GM12872 (cell line): Measurements from ENCODE around the gene FOXD2.
A peak's percentile ranks its signal among the peaks of the same experiment; 100 is the strongest.

Experiments
- TF ChIP-seq, protein P1 (sequence below): IDR thresholded peaks from 3 replicates; pipeline ENCODE4 v1.5.1; 2011; ENCODE audit warnings: low read depth, mild to moderate bottlenecking, low read length, moderate library complexity; ENCODE audit not compliant: insufficient read depth

The FOXD2 gene

DNA sequence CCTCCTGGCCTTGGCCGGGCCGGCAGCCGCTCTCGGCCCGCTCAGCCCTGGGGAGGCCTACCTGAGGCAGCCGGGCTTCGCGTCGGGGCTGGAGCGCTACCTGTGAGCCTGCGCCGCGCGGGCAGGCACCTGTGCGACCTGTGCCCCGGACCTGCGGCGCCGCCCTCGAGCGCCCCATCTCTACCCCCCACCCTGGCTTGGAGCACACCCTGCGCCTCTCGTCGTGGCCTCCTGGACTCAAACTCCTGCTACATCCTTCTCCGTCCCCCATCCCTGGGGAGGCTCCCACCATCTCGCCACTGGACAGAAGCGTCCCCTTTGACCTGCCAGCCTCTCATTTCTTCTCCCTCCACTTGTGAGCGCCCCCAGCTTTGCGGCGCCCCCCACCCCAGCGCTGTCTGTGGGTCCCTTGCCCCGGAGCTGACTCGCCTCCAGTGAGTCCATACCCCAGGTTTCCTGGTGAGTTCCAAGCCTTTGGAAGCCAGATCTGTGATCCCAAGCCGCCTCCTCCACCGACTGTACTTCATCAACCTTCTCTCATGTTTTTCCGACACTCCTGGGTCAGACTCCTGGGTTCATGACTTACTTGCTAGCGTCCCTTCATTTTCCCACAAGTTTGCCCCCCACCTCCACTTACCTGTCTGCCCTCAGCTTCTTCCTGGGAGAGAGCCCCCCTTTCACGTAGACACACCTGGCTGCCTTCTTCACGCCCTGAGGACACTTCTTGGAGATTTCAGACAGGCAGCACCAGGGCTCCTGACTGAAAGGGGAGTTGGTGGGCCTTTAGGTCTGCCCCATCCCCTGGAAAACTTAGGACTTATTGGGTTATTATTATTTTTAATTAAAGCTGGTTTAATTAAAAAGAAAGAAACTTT lies 20.4 kb upstream of the FOXD2 start:
- TF ChIP-seq, protein P1, sequence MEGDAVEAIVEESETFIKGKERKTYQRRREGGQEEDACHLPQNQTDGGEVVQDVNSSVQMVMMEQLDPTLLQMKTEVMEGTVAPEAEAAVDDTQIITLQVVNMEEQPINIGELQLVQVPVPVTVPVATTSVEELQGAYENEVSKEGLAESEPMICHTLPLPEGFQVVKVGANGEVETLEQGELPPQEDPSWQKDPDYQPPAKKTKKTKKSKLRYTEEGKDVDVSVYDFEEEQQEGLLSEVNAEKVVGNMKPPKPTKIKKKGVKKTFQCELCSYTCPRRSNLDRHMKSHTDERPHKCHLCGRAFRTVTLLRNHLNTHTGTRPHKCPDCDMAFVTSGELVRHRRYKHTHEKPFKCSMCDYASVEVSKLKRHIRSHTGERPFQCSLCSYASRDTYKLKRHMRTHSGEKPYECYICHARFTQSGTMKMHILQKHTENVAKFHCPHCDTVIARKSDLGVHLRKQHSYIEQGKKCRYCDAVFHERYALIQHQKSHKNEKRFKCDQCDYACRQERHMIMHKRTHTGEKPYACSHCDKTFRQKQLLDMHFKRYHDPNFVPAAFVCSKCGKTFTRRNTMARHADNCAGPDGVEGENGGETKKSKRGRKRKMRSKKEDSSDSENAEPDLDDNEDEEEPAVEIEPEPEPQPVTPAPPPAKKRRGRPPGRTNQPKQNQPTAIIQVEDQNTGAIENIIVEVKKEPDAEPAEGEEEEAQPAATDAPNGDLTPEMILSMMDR, result no peak

DNA sequence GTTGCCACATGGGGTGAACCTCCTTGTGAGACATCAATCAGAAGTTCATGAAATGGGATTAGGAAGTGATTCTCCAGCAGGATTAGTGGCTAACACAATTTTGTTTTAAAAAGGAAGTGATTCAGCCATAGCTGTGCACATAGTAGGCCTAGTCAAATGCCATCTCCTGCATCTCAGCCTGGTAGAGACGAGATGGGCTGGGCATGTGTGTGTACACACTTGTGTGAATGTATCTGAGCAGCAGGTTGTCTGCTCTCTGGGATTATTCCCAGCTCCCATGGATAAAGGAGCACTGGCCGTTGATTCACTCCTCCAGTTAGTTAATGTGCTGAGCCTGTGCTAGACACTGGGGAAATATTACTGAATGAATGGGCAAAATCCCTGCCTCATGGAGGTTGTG lies 19.7 kb upstream of the FOXD2 start:
- TF ChIP-seq, protein P1, result no peak

DNA sequence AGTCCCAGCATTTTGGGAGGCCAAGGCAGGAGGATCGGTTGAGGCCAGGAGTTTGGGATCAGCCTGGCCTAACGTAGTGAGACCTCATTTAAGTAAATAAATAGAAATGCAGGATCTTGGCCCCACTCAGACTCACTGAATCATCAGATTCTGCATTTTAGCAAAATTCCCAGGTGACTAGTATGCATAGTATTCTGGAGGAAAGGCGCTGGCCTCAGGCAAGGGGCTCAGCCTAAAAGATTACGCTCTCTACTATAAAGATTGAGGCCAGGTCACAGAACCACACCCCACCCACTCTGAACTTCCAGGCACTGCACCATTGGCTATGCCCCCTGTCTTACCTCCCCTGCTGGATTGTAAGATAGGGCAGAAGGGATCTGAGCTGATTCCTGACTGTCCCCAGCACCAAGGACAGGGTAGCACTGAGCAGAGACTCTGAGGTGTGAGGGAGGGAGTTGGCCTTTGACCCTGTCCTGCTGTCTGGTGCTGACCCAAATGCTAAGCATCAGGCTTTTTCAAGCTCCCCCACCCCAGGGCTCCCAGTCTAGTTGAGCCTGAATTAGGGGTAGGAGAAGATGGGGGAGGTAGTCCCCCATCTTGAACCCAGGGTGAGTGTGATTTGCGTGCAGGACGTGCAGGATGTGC lies 19.0 kb upstream of the FOXD2 start:
- TF ChIP-seq, protein P1, result no peak

DNA sequence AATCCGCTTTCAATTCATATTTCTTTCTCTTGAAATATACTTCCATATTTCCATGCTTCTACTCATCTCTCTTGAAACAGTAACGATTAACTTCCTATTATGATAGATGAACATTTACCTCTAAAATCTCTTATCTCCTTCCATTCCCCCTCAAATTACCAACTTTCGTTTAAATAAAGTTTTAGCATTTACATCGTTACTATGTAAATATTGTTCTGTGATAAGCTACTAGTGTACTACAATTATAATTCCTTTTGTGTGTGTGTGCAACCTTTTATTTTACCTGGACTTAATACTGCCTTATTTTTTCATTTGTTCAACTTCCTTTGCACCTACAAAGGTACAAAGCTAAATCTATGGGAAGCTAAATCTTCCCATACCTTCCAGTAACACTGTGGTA lies 17.3 kb upstream of the FOXD2 start:
- TF ChIP-seq, protein P1, result no peak

DNA sequence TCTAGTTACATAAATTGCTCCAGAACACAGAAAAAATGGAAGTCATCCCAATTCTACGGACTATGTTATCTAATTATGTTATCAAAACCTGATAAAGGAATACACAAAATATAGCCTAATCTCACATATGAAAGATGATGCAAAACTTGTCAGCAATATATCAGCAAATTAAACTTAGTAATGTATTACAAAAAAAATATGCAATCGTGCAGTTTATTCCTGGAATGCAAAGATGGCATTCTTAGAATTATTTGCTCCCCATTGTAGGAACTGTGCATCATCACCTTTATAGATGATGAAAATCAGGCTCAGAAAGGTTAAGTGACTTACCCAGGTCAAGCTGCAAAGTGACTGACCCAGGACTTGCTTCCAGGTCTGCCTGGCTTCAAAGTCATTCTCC lies 14.0 kb upstream of the FOXD2 start:
- TF ChIP-seq, protein P1, result no peak

DNA sequence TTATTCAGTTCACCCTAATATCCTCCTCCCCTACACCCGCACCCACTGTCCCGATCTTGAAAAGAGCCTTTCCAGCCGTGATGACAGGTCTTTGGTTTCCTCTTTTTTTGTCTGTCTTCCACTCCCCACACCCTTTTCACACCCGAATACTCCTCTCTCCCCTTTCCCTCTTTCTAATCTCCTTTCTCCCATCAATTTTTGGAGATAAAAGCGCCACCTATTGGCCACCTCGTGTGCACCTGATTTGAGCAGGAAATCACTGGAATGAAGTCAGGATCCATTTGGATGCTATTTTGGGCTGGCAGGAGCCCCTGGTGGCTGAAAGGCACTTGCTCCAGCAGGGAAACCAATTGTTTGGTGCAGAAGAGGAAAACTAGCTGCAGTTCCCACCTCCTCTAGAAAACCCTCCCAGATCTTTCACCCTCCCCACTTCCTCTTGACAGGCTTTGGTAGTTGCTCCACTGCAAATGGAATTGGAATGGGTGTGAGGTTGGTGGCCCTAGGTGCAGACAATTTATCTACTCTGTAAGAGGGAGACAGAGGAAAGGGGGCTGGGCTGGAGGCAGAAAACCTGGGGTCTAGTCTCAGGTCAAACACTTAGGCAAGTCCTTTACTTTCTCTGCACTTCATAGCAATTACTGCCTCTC lies 13.4 kb upstream of the FOXD2 start:
- TF ChIP-seq, protein P1, result peak; percentile 63

DNA sequence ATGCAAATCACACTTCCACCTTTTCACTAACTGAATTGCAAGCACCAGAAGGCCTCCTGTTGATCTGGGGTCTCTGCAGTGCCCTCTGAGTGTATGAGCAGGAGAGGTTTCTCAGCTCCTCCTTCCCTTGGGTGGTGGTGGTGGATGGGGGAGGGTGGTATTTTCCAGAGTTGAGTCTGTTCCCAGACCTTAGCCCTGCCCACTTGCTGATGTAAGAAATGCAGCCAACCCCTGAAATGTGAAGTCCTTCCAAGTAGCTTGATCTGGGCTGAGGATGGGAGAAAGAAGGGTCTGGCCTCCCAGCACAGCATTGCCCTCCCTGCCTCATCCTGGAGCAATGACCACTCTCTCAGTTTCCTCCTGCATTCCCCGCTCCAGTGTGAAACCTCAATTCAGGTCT lies 6.3 kb upstream of the FOXD2 start:
- TF ChIP-seq, protein P1, result no peak
